Suprapubic skin (tissue), 4 donors: ENCODE measurements around the gene UBXN4. TPM values are rescaled to one million over a fixed set of nuclear protein-coding genes. Genes with fewer than 3 reads are reported as not detected.

Experiments
- DNase-seq, 2 donors: peaks; one replicate each; pipeline ENCODE4 v3.0.0-alpha.2; 2019; ENCODE audit warnings: low spot score in 2 of 2
- H3K27ac ChIP-seq: fragments of 200-600 bp; sonication (generic); one replicate; pipeline ENCODE4 v1.5.1; 2019
- H3K27me3 ChIP-seq: fragments of 200-600 bp; sonication (generic); one replicate; pipeline ENCODE4 v1.5.1; 2019
- H3K36me3 ChIP-seq: fragments of 200-600 bp; sonication (generic); one replicate; pipeline ENCODE4 v1.5.1; 2019
- H3K4me1 ChIP-seq: fragments of 200-600 bp; sonication (generic); one replicate; pipeline ENCODE4 v1.5.1; 2019
- H3K4me3 ChIP-seq: fragments of 200-600 bp; sonication (generic); one replicate; pipeline ENCODE4 v1.5.1; 2019; ENCODE audit warnings: mild to moderate bottlenecking
- H3K9me3 ChIP-seq: fragments of 200-600 bp; sonication (generic); one replicate; pipeline ENCODE4 v1.5.1; 2019
- CTCF ChIP-seq, 2 donors: fragments of 200-600 bp in 1 of 2; fragments of 450-650 bp in 1 of 2; sonication (generic) in 1 of 2; IDR thresholded peaks; one replicate each; pipeline ENCODE4 v1.5.1; 2016 to 2019; ENCODE audit warnings: antibody characterized with exemption in 2 of 2, mild to moderate bottlenecking in 1 of 2, moderate library complexity in 1 of 2
- EP300 ChIP-seq: sonication (generic); formaldehyde crosslinking; IDR thresholded peaks from one replicate; pipeline ENCODE4 v1.6.1; 2017; ENCODE audit warnings: antibody characterized with exemption
- POLR2A ChIP-seq, 2 donors: fragments of 450-650 bp; IDR thresholded peaks; one replicate each; pipeline ENCODE4 v1.6.1; 2017; ENCODE audit warnings: antibody characterized with exemption in 2 of 2, mild to moderate bottlenecking in 2 of 2, moderate library complexity in 2 of 2
- POLR2AphosphoS5 ChIP-seq, 3 donors: sonication (generic); formaldehyde crosslinking; IDR thresholded peaks; one replicate each; pipeline ENCODE4 v1.6.1; 2017; ENCODE audit warnings: antibody characterized with exemption in 3 of 3
- WGBS: methylation state at CpG from one replicate; pipeline ENCODE4 v1.1.5; 2018; 5-methylcytosine and 5-hydroxymethylcytosine counted together
- total RNA-seq, 4 donors: library from RNA; depleted of rRNA; stranded (reverse); fragments of >200 nt; gene quantifications; one replicate each; pipeline ENCODE4 v1.1.0, GENCODE V29; 2016

UBXN4 gene
- total RNA-seq, 4 donors from 2014 or later = 61.7 to 88.3 (median 69.3) TPM

DNA sequence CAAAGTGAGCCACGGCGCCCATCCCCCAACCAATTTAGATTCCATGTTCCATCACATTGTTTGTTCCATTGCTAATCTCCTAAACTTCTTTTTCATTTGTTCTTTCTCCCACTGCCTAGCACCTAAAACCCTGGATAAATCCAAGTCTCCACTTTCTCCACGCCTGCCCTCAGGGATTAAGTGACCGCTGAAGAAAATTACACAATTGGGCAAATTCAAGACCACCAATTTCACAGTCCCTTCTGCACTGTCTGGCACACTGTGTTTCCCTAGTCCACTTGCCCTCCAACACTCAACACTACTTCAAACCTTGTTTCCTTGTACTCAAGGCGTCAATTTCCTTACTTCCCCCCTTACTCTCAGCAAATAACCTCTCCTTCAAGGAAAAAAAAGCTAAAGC lies 5.1 kb upstream of the UBXN4 start:
- no peak overlapping the region for H3K4me3 ChIP-seq
- DNase-seq = no peak
- TF ChIP-seq POLR2AphosphoS5 (IDR thresholded peaks at IDR 0.05) (no peak), EP300 (no peak), CTCF (IDR thresholded peaks at IDR 0.05) (no peak), POLR2A (IDR thresholded peaks at IDR 0.05) (no peak)
- H3K27me3 ChIP-seq = no peaks in the 10 kb centered on the region
- no peak overlapping the region for H3K27ac ChIP-seq
- WGBS = 94% methylated on average over 5 of the region's 5 CpGs
- no peaks in the 10 kb centered on the region for H3K4me1 ChIP-seq
- no peaks in the 10 kb centered on the region for H3K36me3 ChIP-seq
- H3K9me3 ChIP-seq = no peaks in the 10 kb centered on the region

- H3K36me3 ChIP-seq = no peaks in the 10 kb centered on the region
- TF ChIP-seq POLR2A (IDR thresholded peaks at IDR 0.05) (no peak), CTCF (IDR thresholded peaks at IDR 0.05) (no peak), EP300 (no peak), POLR2AphosphoS5 (IDR thresholded peaks at IDR 0.05) (no peak)
- H3K27ac ChIP-seq = no peak overlapping the region
- no peaks in the 10 kb centered on the region for H3K9me3 ChIP-seq
- 96% methylated on average over 3 of the region's 3 CpGs for WGBS
- no peak for DNase-seq
- H3K4me3 ChIP-seq = no peak overlapping the region
- peaks cover 25% of the 10 kb centered on the region for H3K4me1 ChIP-seq
- H3K27me3 ChIP-seq = no peaks in the 10 kb centered on the region
These were observed 1.4 kb upstream of the UBXN4 start for GRCh38 chr2:135740206-135740605.

GRCh38 chr2:135741043-135741394 lies 636 bp upstream of the UBXN4 start:
- Histone ChIP-seq H3K27ac (no peak overlapping the region), H3K4me3 (peak overlapping the region; percentile 99), H3K27me3 (no peaks in the 10 kb centered on the region), H3K4me1 (peaks cover 28% of the 10 kb centered on the region), H3K36me3 (no peaks in the 10 kb centered on the region), H3K9me3 (no peaks in the 10 kb centered on the region)
- TF ChIP-seq POLR2AphosphoS5 (IDR thresholded peaks at IDR 0.05) = no peak
- no peak for TF ChIP-seq POLR2A (IDR thresholded peaks at IDR 0.05)
- no peak for TF ChIP-seq EP300
- TF ChIP-seq CTCF (IDR thresholded peaks at IDR 0.05) = no peak
- no peak for DNase-seq
- WGBS = 83% methylated on average over 11 of the region's 11 CpGs

DNA sequence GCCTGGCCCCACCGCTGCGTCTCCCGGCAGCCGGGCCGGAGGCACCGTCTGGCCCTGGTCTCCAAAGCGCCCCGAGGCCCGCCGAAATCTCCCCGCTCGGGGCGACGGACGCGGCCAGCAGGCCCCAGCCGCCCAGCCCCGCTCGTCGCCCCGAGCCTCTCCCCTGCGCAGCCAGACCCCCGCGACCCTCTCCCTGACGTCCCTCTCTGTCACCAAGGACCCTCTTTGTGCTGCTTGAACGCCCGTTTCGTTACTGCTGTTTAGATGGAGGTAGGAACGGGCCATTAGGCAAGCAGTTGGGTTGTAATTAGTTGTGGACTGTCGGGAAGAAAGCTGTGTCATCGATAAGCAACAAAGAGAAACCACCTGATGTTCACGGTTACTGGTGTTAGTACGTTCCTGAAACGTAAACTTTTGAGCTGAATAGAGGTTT lies 686 bp downstream of the UBXN4 start:
- no peak for DNase-seq
- under 1% methylated on average over 29 of the region's 34 CpGs for WGBS
- TF ChIP-seq EP300 (no peak), POLR2A (IDR thresholded peaks at IDR 0.05) (peak in 1 of 2 donors; percentile 45)

DNA sequence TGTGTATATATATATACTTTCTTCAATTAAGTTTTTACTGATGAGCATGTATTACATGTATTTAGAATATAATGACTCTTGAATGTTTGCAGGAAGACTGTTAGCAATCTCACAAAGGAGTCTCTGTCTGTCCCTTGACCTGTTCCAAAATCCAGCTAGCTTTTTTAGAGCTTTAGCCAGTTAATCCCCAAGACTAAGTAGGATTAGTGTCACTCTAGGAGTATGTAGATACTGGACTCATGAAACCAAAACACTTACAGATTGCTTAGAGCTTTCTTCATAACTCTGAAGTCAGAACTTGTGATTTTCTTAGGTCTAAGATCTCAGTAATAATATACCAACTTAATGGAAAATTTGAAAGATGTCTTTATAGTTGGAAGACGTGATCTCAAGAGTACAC lies 2.2 kb downstream of the UBXN4 start:
- H3K27ac ChIP-seq = no peak overlapping the region
- no peak for TF ChIP-seq POLR2A (IDR thresholded peaks at IDR 0.05)
- no peak for TF ChIP-seq EP300
- no peak for TF ChIP-seq POLR2AphosphoS5 (IDR thresholded peaks at IDR 0.05)
- no peak for TF ChIP-seq CTCF (IDR thresholded peaks at IDR 0.05)

More for the DNA sequence above, 686 bp downstream of the UBXN4 start:
- no peaks in the 10 kb centered on the region for H3K36me3 ChIP-seq
- peak overlapping the region; percentile 98 for H3K27ac ChIP-seq
- no peaks in the 10 kb centered on the region for H3K9me3 ChIP-seq
- no peaks in the 10 kb centered on the region for H3K27me3 ChIP-seq
- H3K4me3 ChIP-seq = peak overlapping the region; percentile 99
- peaks cover 28% of the 10 kb centered on the region for H3K4me1 ChIP-seq

DNA sequence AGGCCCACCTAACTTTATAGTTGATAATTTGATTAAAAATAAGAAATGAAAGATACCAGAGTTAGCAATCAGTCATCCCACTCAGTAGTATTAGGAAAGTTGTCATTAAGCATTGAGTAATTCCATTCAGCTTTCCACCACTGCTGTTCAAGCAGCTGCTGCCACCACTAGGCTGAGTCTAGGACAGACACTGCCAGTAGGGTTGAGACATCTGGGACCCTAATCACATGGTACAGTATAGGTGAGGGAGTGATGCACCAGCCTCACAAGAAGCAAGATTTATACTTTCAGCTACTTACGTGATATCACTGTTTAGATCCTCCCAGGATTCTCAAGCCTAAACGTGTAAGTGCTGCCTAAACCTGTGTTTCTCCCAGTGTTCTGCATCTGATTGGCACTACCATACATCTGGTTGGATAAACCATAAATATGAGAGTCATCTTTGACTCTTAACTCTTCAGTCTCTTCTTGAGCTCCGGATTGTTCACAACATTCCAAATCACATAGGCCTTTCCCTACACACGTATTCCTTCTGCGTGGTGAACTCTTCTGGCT lies 3.2 kb downstream of the UBXN4 start:
- no peak overlapping the region for H3K4me3 ChIP-seq
- H3K27ac ChIP-seq = no peak overlapping the region
- peaks cover 28% of the 10 kb centered on the region for H3K4me1 ChIP-seq
- 58% methylated on average over 5 of the region's 5 CpGs for WGBS
- no peaks in the 10 kb centered on the region for H3K27me3 ChIP-seq
- TF ChIP-seq CTCF (IDR thresholded peaks at IDR 0.05) (no peak), POLR2AphosphoS5 (IDR thresholded peaks at IDR 0.05) (no peak), EP300 (no peak), POLR2A (IDR thresholded peaks at IDR 0.05) (no peak)
- no peaks in the 10 kb centered on the region for H3K9me3 ChIP-seq
- H3K36me3 ChIP-seq = peaks cover 18% of the 10 kb centered on the region
- DNase-seq = no peak

More for the DNA sequence above, 2.2 kb downstream of the UBXN4 start:
- DNase-seq = no peak
- 90% methylated on average over 1 of the region's 1 CpG for WGBS
- Histone ChIP-seq H3K27me3 (no peaks in the 10 kb centered on the region), H3K4me3 (no peak overlapping the region), H3K36me3 (peaks cover 8% of the 10 kb centered on the region), H3K9me3 (no peaks in the 10 kb centered on the region), H3K4me1 (peaks cover 28% of the 10 kb centered on the region)
